GM19099 (cell line): ENCODE results near the gene ZBTB47.

Experiments
- POLR2A ChIP-seq: IDR thresholded peaks from 3 replicates; pipeline ENCODE4 v1.6.1; 2011; ENCODE audit warnings: low read depth; ENCODE audit not compliant: insufficient read length; ENCODE audit errors: extremely low read depth

The ZBTB47 gene

GRCh38 chr3:42713747-42714146, 60.2 kb downstream of the ZBTB47 start:
- no peak for TF ChIP-seq POLR2A

GRCh38 chr3:42714171-42714852, 60.8 kb downstream of the ZBTB47 start:
- TF ChIP-seq POLR2A = no peak
